EH (cell line): Measurements from ENCODE around the gene BCAS3.
A peak's percentile ranks its signal among the peaks of the same experiment; 100 is the strongest.
"Not testable (repeated sequence)": the region's sequence is repeated elsewhere in the genome, so short reads cannot be mapped to it uniquely, and the experiment has no call there.

Source experiments
- DNase-seq: peaks from one replicate; pipeline ENCODE4 v3.0.0-alpha.2; 2015; ENCODE audit warnings: low read depth

Gene BCAS3

DNA sequence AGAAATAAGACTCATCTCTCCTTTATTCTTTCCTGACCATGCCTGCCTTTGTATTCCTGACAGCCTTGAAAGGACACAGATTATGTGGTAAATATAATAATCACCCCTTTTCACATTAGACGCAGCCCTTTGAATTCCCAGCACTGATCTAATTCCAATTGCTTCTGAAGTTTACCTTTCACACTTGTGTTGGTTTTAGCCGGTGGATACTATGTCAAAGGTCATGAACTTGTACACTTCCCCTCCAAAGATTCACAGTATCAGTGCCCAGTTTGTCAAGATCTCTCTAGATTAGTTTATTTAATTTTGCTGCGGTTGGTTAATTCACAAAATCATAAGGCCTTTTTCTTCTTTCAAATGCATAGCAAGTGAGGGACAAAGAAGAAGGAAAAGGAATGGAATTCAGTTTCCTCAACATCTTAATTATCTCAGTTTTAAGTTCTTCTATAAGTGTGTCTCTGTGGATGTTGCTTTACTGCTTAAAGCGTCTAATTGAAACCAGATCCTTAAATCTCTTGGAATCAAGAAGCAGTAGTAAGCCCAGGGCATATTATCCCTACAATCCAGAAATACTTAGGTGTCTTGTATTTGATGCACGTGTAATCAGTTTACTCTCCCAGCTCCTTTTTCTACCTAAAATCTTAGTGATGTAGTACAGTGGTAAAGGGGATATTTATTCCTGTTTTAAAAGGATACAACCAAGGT, 547.7 kb downstream of the BCAS3 start:
- no peak for DNase-seq

DNA sequence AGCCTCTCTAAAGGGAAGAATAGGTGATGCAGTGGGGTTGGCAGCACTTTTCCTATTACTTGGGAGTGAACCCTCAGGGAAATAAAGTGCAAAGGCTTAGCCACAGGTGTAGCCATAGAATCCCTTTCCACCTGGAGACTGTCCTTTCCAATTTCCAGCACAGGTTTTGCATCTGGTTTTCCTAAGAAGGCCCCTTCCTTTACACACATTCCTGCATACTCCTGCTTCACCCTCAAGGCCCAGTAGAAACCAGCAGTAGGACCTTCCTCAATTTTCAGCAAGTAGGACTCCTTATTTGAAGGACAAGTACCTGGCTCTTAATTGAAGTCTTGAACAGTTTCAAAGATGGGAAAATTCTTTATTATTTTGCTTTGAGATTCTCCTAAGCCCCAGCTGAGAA, 550.2 kb downstream of the BCAS3 start:
- no peak for DNase-seq

DNA sequence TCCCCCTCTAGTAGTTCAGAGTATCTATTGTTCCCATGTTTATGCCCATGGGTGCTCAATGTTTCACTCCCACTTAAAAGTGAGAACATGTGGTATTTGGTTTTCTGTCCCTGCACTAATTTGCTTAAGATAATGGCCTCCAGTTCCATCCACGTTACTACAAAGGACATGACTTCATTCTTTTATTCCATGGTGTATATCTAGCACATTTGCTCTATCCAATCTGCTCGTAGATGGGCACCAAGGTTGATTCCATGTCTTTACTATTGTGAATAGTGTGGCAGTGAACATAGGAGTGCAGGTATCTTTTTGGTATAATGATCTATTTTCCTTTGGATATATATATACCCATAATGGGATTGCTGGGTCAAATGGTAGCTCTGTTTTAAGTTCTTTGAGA, 552.8 kb downstream of the BCAS3 start:
- DNase-seq, result no peak

DNA sequence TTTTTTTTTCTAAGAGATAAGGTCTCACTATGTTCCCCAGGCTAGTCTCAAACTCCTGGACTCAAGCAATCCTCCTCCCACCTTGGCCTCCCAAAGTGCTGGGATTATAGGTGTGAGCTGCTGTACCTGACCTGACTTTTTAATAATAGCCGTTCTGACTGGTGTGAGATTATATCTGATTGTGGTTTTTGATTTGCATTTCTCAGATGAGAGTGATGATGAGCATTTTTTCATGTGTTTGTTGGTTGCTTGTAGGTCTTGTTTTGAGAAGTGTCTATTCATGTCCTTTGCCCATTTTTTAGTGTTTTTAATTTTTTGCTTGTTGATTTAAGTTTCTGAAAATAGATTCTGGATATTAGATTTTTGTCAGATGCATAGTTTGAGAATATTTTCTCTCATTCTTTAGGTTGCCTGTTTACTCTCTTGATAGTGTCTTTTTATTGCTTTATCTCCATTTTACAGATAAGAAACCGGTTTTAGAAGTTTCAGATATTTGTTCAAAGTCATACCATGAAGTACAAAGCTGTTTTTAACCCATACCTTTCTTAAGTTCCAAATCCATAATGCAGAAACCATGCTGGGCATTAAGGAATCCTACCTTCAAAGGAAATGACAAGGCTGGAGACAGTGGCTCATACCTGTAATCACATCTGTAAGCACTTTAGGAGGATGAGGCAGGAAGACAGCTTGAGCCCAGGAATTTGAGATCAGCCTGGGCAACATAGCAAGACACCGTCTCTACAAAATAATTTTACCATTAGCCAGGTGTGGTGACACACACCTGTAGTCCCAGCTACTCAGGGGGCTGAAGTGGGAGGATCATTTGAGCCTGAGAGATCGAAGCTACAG, 553.5 kb downstream of the BCAS3 start:
- no peak for DNase-seq

DNA sequence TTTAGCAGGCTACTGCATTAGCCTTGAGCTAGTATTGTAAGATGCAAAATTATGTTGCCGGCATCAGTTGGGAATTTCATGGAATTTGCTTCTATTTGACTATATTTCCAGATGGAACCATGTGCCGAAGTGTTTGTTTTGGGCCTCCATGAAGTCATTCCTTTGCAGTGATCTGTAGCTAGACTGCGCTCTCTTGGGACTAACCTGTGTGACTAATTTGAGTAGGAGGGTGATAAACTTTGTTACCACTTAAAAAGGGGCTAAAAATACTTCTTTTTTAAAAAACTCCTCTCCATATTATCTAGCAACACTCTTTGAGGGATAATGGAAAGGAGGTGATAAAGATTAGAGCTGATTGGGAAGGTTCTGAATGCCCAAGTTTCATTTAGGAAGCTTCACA, 555.2 kb downstream of the BCAS3 start:
- DNase-seq, result no peak

DNA sequence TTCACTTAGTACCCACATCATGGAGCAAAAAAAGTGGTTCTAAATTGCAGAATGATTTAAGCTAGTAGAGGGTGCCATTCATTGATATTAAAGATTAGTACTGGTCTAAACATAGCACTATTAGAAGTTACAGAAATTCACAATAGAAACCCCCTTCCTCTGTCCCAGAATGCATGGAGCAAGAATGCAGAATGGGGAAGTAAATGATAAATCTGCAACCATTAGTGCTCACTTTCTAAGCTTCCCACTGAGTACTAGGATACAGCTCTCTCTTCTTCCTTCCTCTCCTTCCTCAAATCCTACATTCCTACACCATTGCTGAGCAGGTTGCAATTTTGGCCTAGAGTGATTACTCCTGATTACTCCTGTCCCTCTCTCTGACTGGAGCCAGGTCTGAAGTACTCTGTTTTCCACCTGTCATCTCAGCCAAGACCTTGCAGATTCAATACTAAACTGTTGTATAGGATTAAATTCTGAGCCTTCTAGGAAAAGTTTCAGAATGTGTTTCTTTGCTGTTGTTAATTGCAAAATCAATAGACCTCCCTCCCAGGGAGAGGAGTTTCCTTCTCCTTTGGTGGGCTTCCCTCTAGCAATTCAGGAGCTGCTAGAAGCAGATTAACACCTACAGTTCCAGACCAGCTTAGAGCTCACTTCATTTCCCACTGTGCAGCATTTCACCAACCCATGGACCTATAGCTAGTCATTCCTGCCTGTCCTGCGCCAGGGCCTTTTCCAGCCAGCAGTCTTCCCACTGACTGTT, 556.5 kb downstream of the BCAS3 start:
- no peak for DNase-seq

DNA sequence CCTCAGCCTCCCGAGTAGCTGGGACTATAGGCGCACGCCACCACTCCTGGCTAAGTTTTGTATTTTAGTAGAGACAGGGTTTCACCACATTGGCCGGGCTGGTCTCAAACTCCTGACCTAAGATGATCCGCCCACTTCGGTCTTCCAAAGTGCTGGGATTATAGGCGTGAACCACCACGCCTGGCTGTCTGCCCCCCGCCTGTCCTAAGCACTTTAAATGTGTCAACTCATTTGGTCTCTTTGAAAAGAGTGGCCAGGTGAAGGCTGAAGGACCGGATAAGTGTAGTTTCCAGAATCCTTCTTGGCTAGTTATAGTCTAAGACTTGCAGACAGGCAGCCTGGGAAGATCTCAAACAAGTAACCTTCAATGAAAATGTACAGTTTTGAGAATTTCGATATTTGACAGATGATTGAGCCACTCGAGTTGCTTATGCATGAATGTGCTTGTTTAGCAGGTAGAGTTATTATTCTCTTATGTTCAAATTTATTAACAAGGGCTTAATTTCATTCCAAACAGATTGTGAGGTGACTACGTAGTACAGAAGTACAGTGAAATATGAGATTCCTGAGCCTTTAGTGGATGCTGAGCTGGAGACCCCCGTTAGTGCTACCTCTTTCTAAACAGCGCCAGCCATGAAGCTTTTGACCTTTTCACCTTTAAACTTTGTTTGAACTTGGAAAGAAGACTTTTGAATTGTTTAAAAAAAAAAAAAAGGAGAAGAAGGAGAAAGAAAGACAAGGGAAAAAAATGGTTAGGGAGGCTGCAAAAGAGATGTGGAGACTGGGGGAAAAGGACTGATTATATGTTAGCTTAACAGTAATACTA, 557.6 kb downstream of the BCAS3 start:
- DNase-seq, result no peak

DNA sequence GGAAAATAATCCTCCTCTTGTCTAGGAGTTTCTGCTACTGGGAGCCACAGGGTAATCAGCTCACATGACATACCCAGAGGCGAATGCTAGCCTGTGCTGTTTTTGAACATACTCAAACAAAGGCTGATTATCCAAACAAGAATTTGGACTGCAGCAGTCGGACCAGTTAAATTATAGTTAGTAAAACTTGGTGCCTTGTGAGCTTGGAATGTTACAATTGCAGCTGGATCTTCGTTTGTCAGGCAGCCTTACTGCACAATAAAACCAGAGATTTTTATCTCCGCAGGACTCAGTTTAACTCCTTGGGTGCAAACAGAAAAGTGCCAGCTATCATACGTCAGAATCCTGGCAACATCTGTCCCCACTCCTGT, 558.2 kb downstream of the BCAS3 start:
- peak; percentile 89 for DNase-seq

DNA sequence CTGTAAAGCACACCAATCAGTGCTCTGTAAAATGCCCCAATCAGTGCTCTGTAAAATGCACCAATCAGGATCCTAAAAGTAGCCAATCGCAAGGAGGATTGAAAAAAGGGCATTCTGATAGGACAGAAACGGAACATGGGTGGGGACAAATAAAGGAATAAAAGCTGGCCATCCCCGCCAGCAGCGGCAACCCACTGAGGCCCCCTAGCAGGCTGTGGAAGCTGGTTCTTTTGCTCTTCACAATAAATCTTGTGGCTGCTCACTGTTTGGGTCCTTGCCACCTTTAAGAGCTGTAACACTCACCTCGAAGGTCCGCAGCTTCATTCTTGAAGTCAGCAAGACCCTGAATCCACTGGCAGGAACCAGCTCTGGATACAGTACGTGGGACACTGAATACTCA, 559.6 kb downstream of the BCAS3 start:
- no peak for DNase-seq

DNA sequence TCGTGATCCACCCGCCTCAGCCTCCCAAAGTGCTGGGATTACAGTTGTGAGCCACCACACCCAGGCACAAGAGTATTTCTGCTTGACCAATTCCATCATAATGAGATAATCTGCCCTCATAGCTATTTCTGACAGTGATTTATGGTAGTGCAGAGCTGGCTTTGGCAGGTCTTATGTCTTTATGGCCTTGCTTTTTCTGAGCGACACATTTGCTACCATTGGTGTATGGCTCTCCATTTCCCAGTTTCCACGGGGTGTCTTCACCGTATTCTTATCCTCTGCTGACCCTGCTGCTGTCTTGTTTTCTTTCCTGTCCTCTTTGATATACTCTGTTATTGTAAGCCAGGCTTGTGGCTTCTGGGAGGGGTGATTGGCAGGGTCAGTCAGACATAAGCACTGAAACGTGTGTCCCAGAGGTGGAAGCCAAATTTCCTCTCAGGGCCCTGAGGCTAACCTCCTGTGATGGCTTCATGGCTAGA, 560.8 kb downstream of the BCAS3 start:
- DNase-seq, result peak; percentile 44

DNA sequence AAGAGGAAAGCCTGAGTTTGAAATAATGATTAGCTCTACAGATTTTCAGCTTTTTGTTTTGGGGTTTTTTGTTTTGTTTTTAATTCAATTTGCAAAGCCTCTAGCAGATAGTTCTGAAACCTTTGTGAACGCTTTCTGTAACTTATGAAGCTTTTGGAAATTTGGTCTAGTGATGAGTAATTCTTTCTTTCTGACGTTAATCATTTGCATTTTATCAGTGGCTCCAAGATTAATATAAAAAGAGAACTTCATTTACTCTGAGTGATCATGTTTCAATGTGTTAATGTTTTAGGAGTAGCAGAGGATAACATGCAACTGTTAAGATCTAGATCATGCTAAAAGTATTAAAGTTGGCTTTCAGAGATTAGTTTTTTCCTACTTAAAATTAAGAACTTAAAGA, 561.7 kb downstream of the BCAS3 start:
- DNase-seq, result no peak

DNA sequence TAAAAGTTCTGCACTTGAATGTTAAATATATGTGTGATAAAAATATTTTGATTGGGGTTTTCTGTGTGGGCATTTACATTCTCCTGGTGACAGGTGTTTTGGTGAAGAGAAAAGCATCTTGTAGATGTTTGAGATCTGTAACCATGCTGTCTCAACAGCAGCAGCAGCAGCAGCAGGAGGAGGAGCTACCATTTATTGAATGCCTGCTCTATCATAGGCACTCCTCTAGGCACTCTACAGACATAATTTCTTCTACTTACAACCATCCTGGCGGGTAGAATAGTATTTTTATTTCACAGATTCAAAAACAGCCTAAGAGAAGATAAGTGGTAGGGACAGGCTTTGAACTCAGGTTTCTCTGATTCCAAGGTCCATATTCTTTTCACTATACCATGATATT, 562.3 kb downstream of the BCAS3 start:
- DNase-seq, result no peak

DNA sequence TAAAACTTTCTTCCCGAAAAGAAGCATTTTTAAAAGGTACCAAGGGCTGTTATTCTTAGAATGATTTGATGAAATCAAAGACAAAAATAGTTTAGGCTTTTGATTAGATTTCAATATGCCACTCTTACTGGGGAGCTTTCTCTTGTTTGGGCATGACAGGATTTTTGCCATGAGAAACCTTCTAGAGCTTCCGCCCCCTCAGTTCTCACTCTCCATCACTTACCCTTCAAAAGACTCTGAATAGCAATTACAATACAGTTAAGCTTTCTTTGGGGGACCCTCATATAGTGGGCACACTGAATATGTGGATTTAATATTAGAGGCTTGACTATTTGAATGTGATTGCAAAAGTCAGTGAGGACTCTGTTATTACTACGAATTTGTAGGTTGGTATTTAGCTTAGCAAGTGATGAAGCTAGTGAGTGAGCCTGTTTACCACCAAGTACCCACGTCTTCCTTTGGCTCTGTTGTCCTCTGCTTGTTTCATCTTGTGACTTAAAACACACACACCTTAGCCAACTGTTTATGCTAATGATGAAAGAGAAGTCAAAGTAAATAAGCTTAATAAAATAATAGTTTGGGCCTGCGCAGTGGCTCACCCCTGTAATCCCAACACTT, 563.3 kb downstream of the BCAS3 start:
- no peak for DNase-seq

DNA sequence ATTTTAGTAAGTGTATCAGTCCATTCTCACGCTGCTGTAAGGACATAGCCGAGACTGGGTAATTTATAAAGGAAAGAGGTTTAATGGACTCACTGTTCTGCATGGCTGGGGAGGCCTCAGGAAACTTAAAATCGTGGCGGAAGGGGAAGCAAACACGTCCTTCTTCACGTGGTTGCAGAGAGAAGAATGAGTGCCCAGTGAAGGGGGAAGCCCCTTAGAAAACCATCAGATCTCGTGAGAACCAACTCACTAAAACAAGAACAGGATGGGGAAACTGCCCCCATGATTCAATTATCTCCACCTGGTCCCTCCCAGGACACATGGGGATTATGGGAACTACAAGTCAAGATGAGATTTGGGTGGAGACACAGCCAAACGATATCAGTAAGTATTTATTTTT, 567.3 kb downstream of the BCAS3 start:
- not testable (repeated sequence) for DNase-seq

DNA sequence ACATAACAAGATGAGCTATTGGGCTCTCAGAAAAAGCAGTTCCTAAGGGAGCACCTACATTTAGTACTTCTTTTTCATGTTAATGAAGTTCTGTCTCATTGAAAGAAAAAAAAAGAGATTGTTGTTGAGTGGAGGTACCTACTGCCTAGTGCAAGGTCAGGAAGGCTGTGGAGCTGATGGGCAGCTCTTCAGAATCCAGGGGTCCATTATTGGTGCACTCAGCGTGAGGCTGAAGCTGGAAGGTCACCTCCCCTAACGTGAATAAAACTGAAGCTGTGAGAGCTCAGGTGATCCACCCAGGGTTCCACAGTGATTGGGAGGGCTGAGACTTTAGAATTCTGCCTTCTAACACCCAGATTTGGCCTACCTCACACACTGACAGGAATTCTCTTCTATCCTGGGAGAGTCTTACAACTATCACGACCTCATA, 568.1 kb downstream of the BCAS3 start:
- DNase-seq, result no peak

DNA sequence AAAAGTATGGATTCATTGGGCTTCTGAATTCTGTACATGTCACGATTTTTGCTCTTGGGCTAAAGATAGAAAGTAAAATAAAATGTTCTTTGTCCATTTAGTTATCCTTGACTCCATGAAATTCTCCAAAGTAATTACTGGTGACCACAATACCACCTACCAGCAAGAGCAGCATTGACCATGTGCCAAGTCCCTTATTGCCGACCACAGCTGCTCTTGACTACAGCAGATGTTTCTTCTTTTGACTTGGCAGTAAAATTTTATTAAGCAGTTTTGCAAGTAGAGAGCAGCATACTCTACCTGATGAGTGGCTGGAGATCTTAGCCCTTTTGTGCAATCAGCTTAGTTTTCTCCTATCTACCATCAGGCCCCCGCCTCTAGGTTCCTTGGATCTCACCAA, 569.8 kb downstream of the BCAS3 start:
- DNase-seq, result peak; percentile 87

DNA sequence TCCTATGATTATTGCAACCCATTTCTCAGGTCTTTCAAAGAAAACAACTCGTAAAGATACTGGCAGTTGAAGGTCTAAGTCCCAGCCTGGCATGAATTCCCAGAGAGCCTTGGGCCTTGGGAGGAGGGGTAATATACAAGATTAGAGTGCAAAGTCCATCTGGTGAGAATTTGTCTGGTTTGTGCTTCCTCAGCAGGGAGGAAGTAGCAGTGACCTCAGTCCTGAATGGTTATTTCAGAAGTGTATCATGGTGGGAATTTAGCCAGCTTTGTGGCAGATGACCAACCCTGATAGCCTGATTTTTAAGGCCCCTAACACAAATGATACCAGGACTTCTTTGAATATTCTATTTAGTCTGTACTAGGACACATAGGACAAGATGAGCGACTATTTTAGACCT, 570.7 kb downstream of the BCAS3 start:
- peak; percentile 69 for DNase-seq

DNA sequence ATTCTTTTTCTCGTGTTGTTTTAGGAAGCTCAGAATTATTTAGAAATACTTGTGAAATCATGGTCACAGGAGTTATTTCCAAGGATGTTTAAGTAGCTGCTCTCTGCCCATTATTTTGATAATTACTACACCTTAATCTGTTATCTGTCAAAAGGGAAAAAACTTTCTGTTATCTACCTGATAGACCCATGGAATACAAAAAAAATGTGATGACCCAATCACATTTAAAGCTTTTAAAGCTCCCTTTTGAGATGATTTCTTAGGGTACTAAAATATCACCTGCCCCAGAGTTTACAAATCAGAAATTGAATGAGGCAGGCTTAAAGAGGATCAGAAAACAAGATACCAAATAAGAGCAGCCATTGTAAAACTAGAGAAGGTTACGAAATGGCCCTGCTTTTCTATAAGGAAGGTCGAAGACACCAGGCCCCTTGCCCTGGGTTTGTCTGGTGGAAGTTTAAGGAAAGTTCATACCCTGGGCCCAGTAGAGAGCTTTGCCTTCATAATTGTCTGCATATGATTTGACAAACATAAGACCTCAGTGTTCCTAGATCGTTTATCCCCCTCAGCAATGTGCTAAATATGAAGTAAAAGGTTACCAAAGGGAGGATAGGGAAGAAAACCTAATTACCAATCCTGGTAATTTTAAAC, 572.1 kb downstream of the BCAS3 start:
- DNase-seq, result no peak

DNA sequence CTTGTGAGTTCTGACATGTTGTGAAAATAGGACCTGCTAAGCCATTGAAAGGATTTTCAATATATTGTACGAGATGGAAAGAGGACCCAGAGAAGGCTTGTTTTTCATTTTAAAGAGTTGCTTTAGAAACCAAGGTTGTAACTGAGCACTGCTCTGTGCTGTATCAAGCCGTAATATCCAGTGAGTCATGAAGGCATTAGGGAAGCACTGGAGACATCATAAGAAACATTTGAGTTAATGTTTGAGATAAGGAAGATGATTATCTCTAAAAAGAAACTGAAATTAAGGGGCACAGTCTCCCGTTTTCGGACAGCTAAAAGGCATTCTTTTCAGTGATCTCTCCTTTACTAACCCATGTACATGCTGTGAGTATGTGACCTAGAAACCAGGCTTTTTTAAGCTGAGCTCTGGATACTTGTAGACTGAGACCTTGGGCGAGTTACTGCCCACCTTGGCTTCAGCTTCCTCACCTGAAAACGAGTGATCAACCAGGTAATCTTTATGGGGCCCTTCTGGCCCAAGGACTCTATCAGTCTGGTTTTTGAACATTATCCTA, 572.8 kb downstream of the BCAS3 start:
- DNase-seq, result peak; percentile 78
